Measurements from ENCODE around the gene ZNF143.

GRCh38 chr11:9574622-9575259 lies 113.9 kb downstream of the ZNF143 start:
- TF ChIP-seq POLR2A (IDR thresholded peaks at IDR 0.05) (no peak), CTCF (IDR thresholded peaks at IDR 0.05 in 4 of 5, conservative IDR thresholded peaks at IDR 0.05 in 1 of 5) (no peak)

All from gastrocnemius medialis (tissue), 4 donors.